GM19239 (cell line): ENCODE data around the gene GJC1.

ENCODE experiments used
- DNase-seq: peaks from one replicate; pipeline ENCODE4 v3.0.0; 2011; ENCODE audit warnings: low spot score; ENCODE audit not compliant: insufficient read length
- FAIRE-seq: peaks from 2 replicates; lab custom pipeline; 2011; peaks lifted over from hg19 to GRCh38; lab: Jason Lieb, UNC

The GJC1 gene

DNA sequence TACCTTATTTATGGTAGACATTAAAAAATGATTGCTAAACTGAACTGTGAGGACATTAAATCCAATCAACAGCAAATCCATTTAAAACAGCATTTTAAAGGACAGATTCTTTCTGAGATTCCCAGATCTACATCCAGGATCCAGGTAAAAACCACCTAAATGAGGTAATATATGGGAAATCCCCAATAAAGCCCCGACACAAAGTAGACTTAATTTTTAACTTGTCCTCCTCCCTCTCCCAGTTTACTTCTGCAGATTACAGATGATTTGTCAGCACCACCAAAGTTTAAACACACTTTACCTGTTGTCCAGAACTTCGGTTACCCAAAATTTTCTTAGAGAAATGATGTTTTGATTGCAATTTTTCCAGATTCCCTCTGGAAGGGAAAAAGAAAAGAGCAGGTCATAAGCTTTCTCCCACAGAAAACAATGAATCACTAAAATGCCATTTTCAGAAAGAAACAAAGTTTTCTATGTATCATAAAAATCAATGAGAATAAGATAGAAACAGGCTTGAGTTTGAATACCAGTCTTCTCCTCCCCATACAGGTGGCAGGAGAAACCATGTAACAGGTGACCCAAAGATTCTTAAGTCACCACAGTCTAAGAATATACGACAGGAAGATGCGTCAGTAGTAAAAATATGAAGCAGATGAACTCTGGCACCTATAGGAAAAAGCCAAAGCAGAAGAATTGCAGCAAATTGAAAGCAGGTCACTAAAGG is 22.8 kb downstream of the GJC1 start:
- no peak for FAIRE-seq
- no peak for DNase-seq

DNA sequence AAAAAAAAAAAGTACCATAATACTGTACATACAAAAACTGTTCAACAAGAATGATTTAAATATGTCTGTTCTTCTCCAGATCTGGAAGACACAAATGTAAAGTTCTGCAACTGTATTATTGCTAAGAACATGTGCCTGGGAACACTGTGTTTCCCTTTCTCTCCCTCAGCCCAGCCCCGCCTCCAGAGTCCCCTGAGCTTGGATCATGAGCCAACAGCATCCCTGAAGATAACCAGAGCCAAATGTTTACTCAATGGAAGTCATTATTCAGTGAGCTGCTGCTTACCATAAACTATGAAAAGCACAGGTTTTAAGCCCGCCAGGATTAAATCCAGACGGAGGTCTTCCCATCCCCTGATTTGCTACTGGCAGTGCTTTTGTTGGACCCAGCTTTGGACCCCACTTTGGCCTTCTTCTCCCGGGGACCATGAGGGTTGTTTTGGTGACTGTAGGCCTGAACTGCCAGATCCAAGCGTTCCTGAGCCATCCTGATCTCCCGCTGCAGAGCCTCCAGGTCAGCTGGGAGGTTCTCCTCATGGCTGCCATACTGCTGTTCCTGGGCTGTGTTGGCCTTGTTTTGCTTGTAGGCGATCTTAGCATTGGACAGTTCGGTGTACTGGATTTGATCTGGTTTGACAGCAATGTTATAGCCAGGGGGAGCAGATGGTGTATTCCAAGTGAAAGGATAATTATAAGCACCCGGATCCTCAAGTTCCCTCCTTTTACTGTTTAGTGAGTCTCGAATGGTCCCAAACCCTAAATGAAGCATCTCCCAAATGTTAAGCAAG is 25.6 kb downstream of the GJC1 start:
- FAIRE-seq (no peak), DNase-seq (no peak)

DNA sequence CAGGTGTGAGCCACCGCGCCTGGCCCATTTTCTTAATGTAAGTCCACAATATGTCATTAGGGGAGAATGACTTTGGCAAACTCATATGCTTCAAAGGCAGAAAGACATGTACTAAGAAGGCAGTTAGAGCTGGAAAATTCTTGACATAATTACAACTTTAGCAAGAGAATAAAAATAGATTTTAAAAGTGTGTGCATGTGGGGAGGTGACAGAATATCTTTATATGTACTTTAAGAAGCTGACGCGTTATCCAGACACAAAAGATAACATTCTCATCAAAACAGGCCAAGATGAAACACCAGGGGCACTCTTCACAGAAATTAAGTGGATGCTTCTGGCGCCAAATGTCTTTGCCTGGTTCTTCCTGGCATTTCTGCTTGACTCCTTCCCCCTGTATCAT is 28.2 kb downstream of the GJC1 start:
- no peak for DNase-seq
- no peak for FAIRE-seq

DNA sequence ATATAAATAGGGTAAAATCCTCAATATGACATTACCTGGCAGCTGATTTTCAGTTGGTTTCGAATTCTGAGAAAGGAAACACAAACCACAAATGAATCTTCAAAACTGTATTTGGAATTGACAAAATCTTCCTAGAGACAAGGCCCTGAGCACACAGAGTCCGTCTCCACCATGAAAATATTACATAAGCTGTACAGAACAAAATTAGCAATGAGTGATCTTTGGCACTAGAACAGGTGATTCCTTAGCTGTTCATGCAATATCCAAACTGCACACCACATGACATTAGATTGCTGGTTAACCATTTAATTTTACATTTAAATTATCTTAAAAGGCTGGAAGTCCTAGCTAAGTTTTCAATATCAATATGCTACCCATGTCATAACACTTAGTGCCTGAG is 31.7 kb downstream of the GJC1 start:
- DNase-seq (no peak), FAIRE-seq (no peak)

DNA sequence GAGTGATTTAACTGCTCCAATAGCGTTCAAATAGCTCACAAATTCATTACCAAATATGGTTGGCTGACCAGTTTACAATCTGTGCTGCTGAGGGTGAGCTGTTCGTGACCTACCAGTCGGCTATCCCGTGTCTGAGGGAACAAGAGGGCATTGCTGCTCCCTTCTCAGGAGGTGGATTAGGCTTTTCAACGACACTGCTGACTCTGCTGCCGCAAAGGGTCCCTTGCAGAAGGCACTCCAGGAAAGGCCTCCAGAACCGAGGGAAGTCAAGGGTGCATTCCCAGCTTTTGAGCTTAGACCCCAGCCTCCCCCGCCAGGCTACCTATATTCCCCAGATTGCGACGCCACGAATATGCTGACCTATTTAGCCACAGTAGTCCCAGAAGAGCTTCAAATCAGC is 32.3 kb downstream of the GJC1 start:
- DNase-seq (no peak), FAIRE-seq (no peak)

DNA sequence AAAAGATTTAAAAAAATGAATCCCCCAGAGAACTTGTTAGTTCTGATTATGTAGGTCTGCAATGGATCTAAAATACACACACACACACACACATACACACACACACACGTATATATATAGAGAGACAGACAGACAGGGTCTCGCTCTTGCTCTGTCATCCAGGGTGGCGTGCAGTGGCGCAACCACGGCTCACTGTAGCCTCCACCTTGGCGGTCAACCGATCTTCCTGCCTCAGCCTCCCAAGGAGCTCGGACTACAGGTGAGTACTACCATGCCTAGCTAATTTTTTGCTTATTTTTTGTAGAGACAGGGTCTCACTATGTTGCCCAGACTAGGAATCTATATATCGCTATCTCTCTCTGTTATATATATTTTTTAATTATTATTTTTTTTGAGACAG is 33.4 kb downstream of the GJC1 start:
- DNase-seq (no peak), FAIRE-seq (no peak)

DNA sequence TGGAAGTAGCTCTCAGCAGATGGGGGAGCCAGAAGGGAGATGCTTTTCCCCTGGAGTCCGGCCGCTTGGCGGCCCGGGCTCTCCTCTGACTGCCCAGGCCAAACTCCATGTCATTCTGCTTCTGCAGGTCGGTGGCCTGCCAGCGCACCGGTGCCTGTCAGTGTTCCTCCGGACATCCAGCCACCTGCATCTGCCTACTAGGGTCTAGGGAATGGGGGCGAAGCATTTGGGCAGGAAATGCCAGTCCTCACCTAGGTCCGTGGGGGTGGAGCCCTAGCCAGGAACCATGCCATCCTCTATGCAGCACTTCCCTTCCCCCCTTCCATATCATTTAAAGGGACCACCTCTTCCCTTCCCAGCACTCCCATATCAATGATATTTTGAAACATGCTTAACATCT is 34.2 kb downstream of the GJC1 start:
- FAIRE-seq (no peak), DNase-seq (no peak)

DNA sequence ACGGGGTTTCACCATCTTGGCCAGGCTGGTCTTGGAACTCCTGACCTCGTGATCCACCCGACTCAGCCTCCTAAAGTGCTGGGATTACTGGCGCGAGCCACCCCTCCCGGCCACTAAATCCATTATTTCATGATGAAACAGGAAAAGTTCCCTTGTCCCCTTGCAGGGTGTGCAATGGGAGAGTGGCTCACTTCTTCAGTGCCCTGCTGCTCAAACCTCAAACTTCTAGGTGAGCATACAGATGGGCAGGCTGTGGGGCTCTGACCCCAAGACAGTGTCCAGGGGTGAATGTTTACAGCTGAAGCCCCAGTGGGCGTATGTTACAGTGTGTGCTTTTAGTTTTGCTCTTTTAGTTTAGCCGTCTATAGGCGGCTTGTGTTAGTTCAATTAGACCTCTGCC is 34.7 kb downstream of the GJC1 start:
- FAIRE-seq (no peak), DNase-seq (no peak)

DNA sequence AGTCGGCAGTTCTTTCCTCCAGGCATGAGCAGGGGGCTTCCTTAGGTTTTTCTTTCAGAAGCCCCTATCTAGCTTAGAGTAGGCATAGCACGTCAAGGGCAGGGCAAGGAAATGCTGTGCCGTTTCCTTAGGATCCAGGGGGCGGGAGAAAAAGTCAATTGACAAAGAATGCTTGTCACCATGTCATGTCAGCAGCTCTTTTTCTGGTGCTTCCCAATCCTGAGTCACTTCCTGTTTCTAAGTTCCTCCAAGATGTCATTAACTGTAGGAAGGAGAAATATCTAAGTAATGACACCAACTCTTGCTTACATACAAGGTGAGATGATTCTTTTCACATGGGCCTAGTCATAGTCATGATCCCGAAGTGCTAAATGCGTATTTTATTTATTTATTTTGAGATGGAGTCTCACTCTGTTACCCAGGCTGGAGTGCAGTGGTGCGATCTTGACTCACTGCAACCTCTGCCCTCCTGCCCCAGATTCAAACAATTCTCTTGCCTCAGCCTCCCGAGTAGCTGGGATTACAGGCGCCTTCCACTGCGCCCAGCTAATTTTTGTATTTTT is 35.2 kb downstream of the GJC1 start:
- FAIRE-seq: no peak

DNA sequence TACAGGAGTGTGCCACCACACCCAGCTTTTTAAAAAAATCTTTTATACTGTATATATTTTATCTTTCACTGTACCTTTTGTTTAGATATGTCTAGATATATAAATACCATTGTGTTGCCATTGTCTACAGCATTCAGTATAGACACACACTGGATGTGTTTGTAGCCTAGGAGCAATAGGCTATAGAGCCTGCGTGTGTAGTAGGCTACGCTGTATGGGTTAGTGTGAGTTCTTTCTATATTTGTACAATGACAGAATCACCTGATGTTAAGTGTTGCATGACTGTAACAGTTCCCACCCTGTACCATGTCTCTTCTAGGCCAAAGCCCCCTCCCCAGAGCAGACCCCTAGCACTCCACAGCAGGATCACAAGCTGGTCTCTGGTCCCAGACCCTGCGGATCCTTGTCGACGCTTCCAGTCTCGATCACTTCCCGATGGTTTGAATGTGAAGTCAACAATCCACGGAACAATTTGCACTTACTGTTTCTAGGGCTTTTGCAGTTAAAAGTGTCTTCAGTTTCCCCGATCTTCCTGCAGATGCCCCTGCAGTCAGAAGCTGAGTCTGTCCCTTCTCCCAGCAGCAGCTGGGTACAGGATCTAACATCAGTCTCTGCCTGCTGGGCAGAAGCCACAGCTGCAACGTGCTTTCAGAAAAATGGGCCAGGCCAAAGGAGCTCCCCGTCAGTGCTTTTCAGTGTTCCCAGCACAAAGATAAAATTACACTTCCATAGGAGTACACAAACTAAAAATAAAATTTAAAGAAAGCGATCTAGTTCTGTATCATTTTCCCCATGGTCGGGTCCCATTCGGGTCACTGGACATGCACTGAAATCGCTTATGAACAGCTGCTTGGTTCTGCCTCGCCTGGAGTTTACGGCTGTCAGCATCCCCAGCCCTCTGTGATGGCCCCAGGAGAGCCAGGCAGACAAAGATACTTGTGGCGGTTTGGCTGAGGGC is 35.9 kb downstream of the GJC1 start:
- FAIRE-seq (no peak), DNase-seq (no peak)

More for the DNA sequence above, 35.2 kb downstream of the GJC1 start:
- DNase-seq: no peak

DNA sequence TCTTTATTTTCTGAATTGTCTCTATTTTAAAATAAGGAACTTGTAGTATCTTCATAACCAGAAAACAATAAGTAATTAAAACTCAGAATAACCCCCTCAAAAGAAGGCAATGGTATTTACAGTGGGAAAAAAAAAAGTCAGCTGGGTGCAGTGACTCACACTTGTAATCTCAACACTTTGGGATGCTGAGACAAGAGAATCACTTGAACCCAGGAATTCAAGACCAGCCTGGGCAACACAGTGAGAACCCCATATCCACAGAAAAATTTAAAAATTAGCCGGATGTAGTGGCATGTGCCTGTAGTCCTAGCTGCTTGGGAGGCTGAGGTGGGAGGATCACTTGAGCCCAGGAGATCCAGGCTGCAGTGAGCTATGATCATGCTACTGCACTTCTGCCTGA is 37.8 kb downstream of the GJC1 start:
- FAIRE-seq: no peak
- DNase-seq: no peak

DNA sequence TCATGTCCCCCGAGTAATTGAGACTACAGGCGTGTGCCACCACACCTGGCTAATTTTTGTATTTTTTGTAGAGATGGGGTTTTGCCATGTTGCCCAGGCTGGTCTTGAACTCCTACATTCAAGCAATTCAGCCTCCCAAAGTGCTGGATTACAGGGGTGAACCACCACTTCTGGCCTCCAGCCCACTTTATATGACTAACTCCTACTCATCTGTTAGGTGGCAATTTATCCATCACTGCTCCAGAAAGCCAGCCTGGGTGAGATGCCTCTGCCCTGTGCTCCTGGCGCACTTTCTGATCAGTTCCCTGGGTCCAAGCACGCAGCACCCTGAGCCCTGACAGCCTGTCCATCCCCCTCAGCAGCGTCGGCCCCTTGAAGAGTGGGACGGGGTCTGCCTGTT is 41.9 kb downstream of the GJC1 start:
- no peak for FAIRE-seq

DNA sequence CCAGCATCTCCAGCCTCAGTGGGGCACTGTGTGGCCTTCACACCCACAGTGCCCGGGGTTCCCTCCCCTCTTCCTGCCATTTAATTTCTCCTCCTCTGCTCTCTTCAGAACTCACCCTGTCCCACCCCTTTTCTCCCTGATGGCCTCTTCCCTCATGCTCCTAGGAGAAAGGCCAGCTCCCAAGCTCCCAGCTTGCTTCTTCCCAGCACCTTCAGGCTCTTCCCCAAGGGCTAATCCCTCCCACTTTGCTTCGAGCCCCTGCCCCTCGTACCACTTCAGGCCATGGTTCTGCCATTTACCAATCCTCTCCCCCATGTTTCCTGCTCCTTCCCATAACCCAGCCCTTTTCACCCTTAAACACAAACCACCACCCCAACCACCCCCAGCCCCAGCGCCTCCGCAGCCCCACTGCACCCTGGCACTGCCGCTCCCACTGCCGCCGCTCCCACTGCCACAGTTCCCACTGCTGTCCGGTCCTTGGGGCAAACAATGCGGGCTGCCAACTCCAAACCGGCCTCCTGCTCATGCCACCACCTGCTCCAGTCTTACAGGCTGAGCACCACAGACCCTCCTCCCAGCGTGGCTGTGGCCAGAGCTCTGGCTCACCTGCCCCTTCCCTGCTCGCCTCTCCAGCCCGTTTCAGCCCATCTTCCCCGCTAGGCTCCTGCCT is 42.7 kb downstream of the GJC1 start:
- DNase-seq (no peak), FAIRE-seq (no peak)

More for the DNA sequence above, 41.9 kb downstream of the GJC1 start:
- DNase-seq: no peak

DNA sequence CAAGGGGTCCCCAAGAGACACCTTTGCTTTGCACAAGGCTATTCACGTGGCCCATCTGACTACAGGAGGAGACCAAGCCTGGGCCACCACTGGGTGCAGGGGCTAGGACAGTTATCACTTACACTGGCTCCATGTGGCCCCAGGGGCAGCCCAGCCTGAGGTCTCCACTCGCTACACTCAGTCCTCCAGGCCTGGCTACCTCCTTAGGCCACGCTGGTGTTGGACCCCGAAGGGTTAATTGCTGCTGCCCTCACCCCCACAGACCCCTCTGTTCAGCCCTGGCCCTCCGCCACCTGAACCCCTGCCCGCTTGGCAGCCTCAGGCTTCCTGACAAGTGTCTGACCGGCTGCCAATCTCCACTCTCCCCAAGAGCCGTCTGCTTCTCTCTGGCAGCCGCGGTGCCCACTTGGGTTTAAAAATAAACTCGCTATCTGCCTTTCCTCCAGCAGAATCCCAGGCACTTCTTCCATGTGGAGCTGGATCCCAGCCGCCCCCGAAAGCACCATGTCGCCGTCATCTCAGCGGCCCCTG is 43.5 kb downstream of the GJC1 start:
- no peak for FAIRE-seq
- no peak for DNase-seq

DNA sequence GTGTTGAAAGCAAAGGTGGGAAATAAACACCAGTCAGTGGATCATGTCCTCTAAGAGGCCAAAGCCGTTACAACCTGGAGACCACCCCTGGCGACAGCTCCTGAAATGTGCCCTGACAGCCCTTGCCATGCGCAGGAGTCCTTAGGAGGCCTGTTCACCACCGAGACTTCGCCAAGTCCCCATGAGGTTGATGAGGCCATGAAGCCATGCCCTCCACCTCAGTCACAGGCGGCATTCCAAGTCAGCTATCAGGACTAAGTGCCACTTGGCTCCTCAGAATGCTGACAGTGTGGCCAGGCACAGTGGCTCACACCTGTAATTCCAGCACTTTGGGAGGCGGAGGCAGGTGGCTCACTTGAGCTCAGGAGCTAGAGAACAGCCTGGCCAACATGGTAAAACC is 44.2 kb downstream of the GJC1 start:
- FAIRE-seq (no peak), DNase-seq (no peak)

DNA sequence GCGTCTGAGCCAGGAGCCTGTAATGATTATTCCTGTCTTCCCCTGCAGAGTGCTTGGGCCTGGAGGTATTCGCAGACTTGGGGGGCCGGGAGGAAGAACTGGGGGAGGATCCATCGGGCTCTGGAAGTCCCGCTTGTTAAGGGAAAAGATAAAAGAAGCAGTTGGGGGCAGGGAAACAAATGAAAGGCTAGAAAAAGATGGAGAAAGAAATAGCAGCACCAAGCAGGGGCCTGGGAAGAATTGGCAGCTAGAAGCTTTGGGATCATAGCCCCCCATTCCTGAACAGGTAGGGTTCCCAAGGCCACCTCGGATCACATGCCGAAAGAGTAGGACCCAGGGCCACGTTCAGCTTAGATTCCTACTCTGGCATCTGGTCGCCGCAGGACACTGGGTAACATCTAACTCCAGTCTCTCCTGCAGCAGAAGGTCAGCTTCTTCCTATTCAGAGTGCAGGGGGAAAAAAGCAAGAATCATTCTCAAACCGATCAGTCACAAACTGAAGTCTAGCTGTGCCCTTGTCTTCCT is 47.7 kb downstream of the GJC1 start:
- FAIRE-seq: no peak
- DNase-seq: no peak

DNA sequence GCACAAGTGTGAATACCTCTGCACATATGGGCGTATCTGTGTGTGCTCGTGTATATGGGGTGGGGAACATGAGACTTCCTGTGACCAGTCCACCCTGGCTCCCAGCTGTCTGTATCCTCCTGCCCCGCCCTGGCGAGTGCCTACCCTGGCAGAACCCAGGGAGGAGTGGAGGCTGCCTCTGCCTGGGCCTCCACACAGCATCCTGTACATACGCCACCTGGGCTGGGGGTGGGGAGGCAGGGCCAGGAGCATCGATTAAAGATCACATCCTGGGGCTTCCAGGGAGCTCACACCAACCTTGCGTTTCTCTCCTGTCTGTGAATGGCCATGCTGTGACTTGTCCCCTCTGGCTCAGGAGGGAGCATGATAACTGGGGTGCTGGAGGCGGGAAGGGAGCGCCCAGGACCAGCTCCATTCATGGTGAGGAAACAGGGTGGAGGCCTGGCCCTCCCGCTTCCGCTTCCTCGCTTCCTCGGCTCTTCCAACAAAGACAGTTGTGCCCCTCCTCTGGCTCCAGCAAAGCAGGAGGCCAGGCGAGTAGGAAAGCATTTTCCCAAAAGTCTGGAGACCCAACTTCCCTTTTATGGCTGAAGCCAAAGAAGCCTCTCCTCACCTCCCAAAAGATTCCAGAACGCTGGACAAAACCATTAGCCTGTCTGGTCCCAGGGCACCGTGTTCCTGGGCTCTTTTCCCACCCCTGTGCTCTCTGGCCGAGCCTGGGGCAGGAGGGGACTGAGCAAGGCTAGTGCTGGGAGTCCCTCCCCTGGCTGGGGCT is 48.3 kb downstream of the GJC1 start:
- FAIRE-seq (no peak), DNase-seq (no peak)

DNA sequence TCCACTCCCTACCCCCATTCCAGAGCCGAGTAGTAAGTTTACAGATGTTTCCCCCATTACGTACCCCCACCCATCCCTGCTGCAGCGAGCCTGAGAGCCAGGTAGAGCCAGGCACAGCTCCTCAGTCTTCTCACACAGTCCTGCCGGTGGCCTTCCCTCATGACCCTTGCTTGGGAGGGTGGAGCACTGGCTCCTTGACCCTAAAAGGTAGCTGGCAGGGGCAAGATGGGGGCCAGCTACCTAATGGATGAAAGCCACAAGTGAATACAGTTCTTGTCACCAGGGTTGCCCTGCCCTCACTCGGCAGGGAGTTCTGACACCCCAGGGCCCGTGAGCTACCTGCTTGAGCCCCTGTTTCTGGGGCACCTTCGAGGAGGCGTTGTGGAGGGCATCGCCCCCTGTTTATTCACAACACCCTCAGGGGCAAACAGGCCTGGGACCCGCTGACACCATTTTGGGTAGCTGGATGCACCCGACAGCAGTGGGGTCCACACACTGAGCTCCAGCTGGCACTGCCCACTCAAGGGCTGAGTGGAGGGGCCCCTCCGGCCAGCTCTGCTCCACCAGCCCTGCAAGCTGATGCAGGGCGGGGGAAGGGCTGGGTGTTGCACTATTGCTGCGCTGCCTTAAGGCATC is 49.1 kb downstream of the GJC1 start:
- no peak for FAIRE-seq

More for the DNA sequence above, 49.1 kb downstream of the GJC1 start:
- DNase-seq: no peak
